Loucy (cell line): ENCODE data around the gene TIPIN.

Source experiments
- EZH2phosphoT487 ChIP-seq: fragments of 200-600 bp; IDR thresholded peaks from 2 replicates; pipeline ENCODE4 v1.6.1; 2018; ENCODE audit warnings: antibody characterized with exemption, mild to moderate bottlenecking, moderate library complexity, borderline replicate concordance
- TF ChIP-seq, protein P1 (sequence below): fragments of 200-600 bp; sonication (generic); conservative IDR thresholded peaks from 2 replicates; pipeline ENCODE4 v1.5.1; 2014; ENCODE audit warnings: mild to moderate bottlenecking, antibody characterized with exemption, low read length

DNA sequence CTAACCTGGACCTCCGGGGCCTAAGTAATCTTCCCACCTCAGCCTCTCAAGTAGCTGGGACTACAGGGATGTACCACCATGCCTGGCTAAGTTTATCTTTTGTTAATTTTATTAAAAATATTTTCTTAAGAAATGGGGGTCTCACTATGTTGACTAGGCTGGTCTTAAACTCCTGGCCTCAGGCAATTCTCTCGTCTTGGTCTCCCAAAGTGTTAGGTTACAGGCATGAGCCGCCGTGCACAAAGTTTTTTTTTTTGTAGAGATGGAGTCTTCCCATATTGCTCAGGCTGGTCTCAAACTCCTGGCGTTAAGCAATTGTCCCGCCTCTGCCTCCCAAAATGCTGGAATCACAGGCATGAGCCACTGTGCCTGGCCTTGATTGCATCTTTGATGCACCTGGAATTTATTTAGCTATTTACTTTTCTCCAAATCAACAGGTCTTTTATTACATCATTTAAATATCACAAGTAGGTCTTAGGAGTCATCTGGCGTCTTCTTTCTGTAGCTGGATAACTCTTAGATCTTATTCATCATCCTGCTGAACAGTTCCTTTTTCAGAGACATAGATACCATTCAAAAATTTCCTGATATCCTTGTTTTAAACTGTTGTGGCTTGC, 22.4 kb upstream of the TIPIN start:
- TF ChIP-seq, protein P1, sequence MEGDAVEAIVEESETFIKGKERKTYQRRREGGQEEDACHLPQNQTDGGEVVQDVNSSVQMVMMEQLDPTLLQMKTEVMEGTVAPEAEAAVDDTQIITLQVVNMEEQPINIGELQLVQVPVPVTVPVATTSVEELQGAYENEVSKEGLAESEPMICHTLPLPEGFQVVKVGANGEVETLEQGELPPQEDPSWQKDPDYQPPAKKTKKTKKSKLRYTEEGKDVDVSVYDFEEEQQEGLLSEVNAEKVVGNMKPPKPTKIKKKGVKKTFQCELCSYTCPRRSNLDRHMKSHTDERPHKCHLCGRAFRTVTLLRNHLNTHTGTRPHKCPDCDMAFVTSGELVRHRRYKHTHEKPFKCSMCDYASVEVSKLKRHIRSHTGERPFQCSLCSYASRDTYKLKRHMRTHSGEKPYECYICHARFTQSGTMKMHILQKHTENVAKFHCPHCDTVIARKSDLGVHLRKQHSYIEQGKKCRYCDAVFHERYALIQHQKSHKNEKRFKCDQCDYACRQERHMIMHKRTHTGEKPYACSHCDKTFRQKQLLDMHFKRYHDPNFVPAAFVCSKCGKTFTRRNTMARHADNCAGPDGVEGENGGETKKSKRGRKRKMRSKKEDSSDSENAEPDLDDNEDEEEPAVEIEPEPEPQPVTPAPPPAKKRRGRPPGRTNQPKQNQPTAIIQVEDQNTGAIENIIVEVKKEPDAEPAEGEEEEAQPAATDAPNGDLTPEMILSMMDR = no peak
- TF ChIP-seq EZH2phosphoT487 = no peak
